Chondrocyte (in vitro differentiated cells): ENCODE results near the gene TMEM135. TPM values are rescaled to one million over a fixed set of nuclear protein-coding genes. Genes with fewer than 3 reads are reported as not detected.
"Not testable (repeated sequence)": the region's sequence is repeated elsewhere in the genome, so short reads cannot be mapped to it uniquely, and the experiment has no call there.

Source experiments
- DNase-seq: peaks from one replicate; pipeline ENCODE4 v3.0.0; 2021; ENCODE audit warnings: mixed read lengths, low spot score
- H3K27ac Mint-ChIP-seq: one replicate; pipeline ENCODE4 v1.8.0; 2021; ENCODE audit warnings: mild to moderate bottlenecking, moderate library complexity, mixed read lengths; ENCODE audit not compliant: unreplicated experiment
- H3K27me3 Mint-ChIP-seq: 2 replicates; pipeline ENCODE4 v1.8.0; 2021; ENCODE audit warnings: low read depth, mixed read lengths
- H3K36me3 Mint-ChIP-seq: 2 replicates; pipeline ENCODE4 v1.8.0; 2021; ENCODE audit warnings: low read depth, mixed read lengths
- H3K4me1 Mint-ChIP-seq: 2 replicates; pipeline ENCODE4 v1.8.0; 2021; ENCODE audit warnings: low read depth, mild to moderate bottlenecking, mixed read lengths
- H3K4me3 Mint-ChIP-seq: one replicate; pipeline ENCODE4 v1.8.0; 2021; ENCODE audit warnings: mild to moderate bottlenecking, moderate library complexity, mixed read lengths; ENCODE audit not compliant: unreplicated experiment
- H3K9me3 Mint-ChIP-seq: 2 replicates; pipeline ENCODE4 v1.8.0; 2021; ENCODE audit warnings: low read depth, mixed read lengths
- CTCF ChIP-seq: fragments of 200-600 bp; sonication (generic); IDR thresholded peaks from 2 replicates; pipeline ENCODE4 v1.5.0; 2021; ENCODE audit warnings: antibody characterized with exemption, mild to moderate bottlenecking, moderate library complexity
- total RNA-seq: library from RNA; stranded (reverse); gene quantifications from 3 replicates; pipeline ENCODE4 v1.2.1, GENCODE V29; 2021

TMEM135 gene
- total RNA-seq, 1 donor from 2014 or later, result 13.3 TPM

- Mint-ChIP-seq H3K36me3 (no peaks in the 10 kb centered on the region), H3K4me3 (no peak overlapping the region), H3K4me1 (no peaks in the 10 kb centered on the region), H3K27me3 (no peaks in the 10 kb centered on the region), H3K27ac (no peak overlapping the region), H3K9me3 (no peaks in the 10 kb centered on the region)
- DNase-seq, result no peak
- TF ChIP-seq CTCF, result no peak
Observed at GRCh38 chr11:87187076-87187475, 149.3 kb downstream of the TMEM135 start.

- no peak overlapping the region for H3K4me3 Mint-ChIP-seq
- no peak for TF ChIP-seq CTCF
- H3K4me1 Mint-ChIP-seq, result no peaks in the 10 kb centered on the region
- no peak for DNase-seq
- no peak overlapping the region for H3K27ac Mint-ChIP-seq
- H3K27me3 Mint-ChIP-seq, result no peaks in the 10 kb centered on the region
- no peaks in the 10 kb centered on the region for H3K36me3 Mint-ChIP-seq
- H3K9me3 Mint-ChIP-seq, result no peaks in the 10 kb centered on the region
Observed at GRCh38 chr11:87187930-87188329, 150.2 kb downstream of the TMEM135 start.

- not testable (repeated sequence) for H3K4me3 Mint-ChIP-seq, H3K4me1 Mint-ChIP-seq, H3K36me3 Mint-ChIP-seq, DNase-seq, H3K9me3 Mint-ChIP-seq, H3K27ac Mint-ChIP-seq, H3K27me3 Mint-ChIP-seq
Observed at GRCh38 chr11:87188396-87188795, 150.7 kb downstream of the TMEM135 start.

- DNase-seq, H3K9me3 Mint-ChIP-seq, H3K4me3 Mint-ChIP-seq, H3K27ac Mint-ChIP-seq, H3K27me3 Mint-ChIP-seq, H3K36me3 Mint-ChIP-seq, H3K4me1 Mint-ChIP-seq: not testable (repeated sequence)
Observed at GRCh38 chr11:87188921-87189320, 151.2 kb downstream of the TMEM135 start.

GRCh38 chr11:87190071-87190470 is 152.3 kb downstream of the TMEM135 start:
- H3K4me1 Mint-ChIP-seq, result peaks cover 2% of the 10 kb centered on the region
- H3K9me3 Mint-ChIP-seq, result no peaks in the 10 kb centered on the region
- no peak for DNase-seq
- H3K4me3 Mint-ChIP-seq, result no peak overlapping the region
- H3K27ac Mint-ChIP-seq, result no peak overlapping the region
- TF ChIP-seq CTCF, result no peak
- H3K27me3 Mint-ChIP-seq, result no peaks in the 10 kb centered on the region
- H3K36me3 Mint-ChIP-seq, result no peaks in the 10 kb centered on the region

- TF ChIP-seq CTCF, result no peak
- DNase-seq, result no peak
- Mint-ChIP-seq H3K27me3 (no peaks in the 10 kb centered on the region), H3K27ac (no peak overlapping the region), H3K4me1 (peaks cover 5% of the 10 kb centered on the region), H3K9me3 (no peaks in the 10 kb centered on the region), H3K36me3 (no peaks in the 10 kb centered on the region), H3K4me3 (no peak overlapping the region)
Observed at GRCh38 chr11:87193756-87194470, 156.2 kb downstream of the TMEM135 start.
